GM12878 (cell line): Measurements from ENCODE around the gene SEC24A. TPM values are rescaled to one million over a fixed set of nuclear protein-coding genes. Genes with fewer than 3 reads are reported as not detected.

ENCODE experiments used
- BACH1 ChIP-seq: fragments of 450-650 bp; IDR thresholded peaks from 2 replicates; pipeline ENCODE4 v1.6.1; 2017; ENCODE audit warnings: mild to moderate bottlenecking, borderline replicate concordance
- CBX5 ChIP-seq: sonication (generic); IDR thresholded peaks from 2 replicates; pipeline ENCODE4 v1.6.1; 2016; ENCODE audit warnings: low read depth, moderate library complexity, mild to moderate bottlenecking, inconsistent platforms
- CREB1 ChIP-seq: IDR thresholded peaks from 2 replicates; pipeline ENCODE4 v1.6.1; 2012; ENCODE audit warnings: low read depth, mild to moderate bottlenecking, inconsistent platforms
- ESRRA ChIP-seq: IDR thresholded peaks from 2 replicates; pipeline ENCODE4 v1.6.1; 2012; ENCODE audit warnings: mild to moderate bottlenecking, low read length, improper control_type of control experiment
- EZH2 ChIP-seq: IDR thresholded peaks from 2 replicates; pipeline ENCODE4 v1.6.1; 2012; ENCODE audit warnings: low read depth, mild to moderate bottlenecking, control low read depth, inconsistent platforms, low read length, borderline replicate concordance; ENCODE audit not compliant: control insufficient read depth
- HDGF ChIP-seq: fragments of 450-650 bp; IDR thresholded peaks from 2 replicates; pipeline ENCODE4 v1.6.1; 2016; ENCODE audit warnings: antibody characterized with exemption
- MEF2B ChIP-seq: fragments of 450-650 bp; IDR thresholded peaks from 2 replicates; pipeline ENCODE4 v1.6.1; 2018; ENCODE audit warnings: mild to moderate bottlenecking, moderate library complexity; ENCODE audit not compliant: partially characterized antibody, poor library complexity, severe bottlenecking
- POU2F2 ChIP-seq: IDR thresholded peaks from 3 replicates; pipeline ENCODE4 v1.6.1; 2011; ENCODE audit warnings: low read depth, mild to moderate bottlenecking, low read length, borderline replicate concordance
- SREBF2 ChIP-seq: IDR thresholded peaks from 2 replicates; pipeline ENCODE4 v1.6.1; 2012; ENCODE audit warnings: mild to moderate bottlenecking, low read length
- STAT3 ChIP-seq: IDR thresholded peaks from 2 replicates; pipeline ENCODE4 v1.6.1; 2011; ENCODE audit warnings: low read depth, low read length, improper control_type of control experiment
- USF1 ChIP-seq: IDR thresholded peaks from 2 replicates; pipeline ENCODE4 v1.6.1; 2011; ENCODE audit warnings: borderline replicate concordance, low read depth, mild to moderate bottlenecking, moderate library complexity, mixed read lengths, low read length; ENCODE audit not compliant: insufficient read depth; ENCODE audit errors: extremely low read length
- ZBTB4 ChIP-seq: fragments of 450-650 bp; formaldehyde crosslinking; IDR thresholded peaks from 2 replicates; pipeline ENCODE4 v1.4.0; 2022; ENCODE audit warnings: mild to moderate bottlenecking, moderate library complexity
- ZNF24 ChIP-seq: fragments of 450-650 bp; IDR thresholded peaks from 2 replicates; pipeline ENCODE4 v1.6.1; 2017; ENCODE audit warnings: antibody characterized with exemption, mild to moderate bottlenecking
- polyA plus RNA-seq, 11 experiments: library from polyadenylated mRNA; depleted of rRNA in 4 of 11; unstranded in 6 of 11; stranded (reverse) in 5 of 11; fragments of >200 nt; fragmentation: Nextera tagmentation in 4 of 11; fragmentation: Illumina TruSeq in 1 of 11; extraction: Ambion mirVana in 4 of 11; extraction: Trizol in 1 of 11; gene quantifications; 1 replicate in 1 of 11; 2 replicates in 10 of 11; pipeline versions ENCODE4 v1.2.1 to v1.2.3, GENCODE V29; 2011 to 2016; ENCODE audit warnings: inconsistent platforms in 2 of 11, missing spikeins in 2 of 11, low read depth in 1 of 11
- total RNA-seq, 4 experiments: library from RNA; depleted of rRNA in 3 of 4; stranded (reverse); fragments of >200 nt in 3 of 4; fragmentation: Illumina TruSeq in 1 of 4; extraction: Trizol in 1 of 4; gene quantifications; 2 replicates each; pipeline versions ENCODE4 v1.2.1 to v1.2.3, GENCODE V29; 2013 to 2021

SEC24A gene
- total and polyA plus RNA-seq, 10 of the 15 experiments (the other 5 are each of a cell fraction or from before 2014, with no cell fraction given) = 7.1 to 52.2 (median 22.8) TPM

- TF ChIP-seq ZBTB4 (no peak), EZH2 (no peak), BACH1 (peak; percentile 68; the same call in 1 of the 2 replicates), ESRRA (no peak), POU2F2 (0 out of 3 replicates have a peak, but pooled peaks have one; percentile 36), STAT3 (no peak), CREB1 (0 out of 2 replicates have a peak, but pooled peaks have one; percentile 13), ZNF24 (peak; percentile 68; the same call in 1 of the 2 replicates), MEF2B (peak; percentile 8), USF1 (no peak), HDGF (0 out of 2 replicates have a peak, but pooled peaks have one; percentile 8), SREBF2 (no peak), CBX5 (0 out of 2 replicates have a peak, but pooled peaks have one; percentile 12)
- TF ChIP-seq, all 136 proteins: peak for 32
Measured at GRCh38 chr5:134647750-134648424, 698 bp upstream of the SEC24A start (continued).
